IMR-90 (cell line): ENCODE results near the gene CLRN1.

Experiments used
- BHLHE40 ChIP-seq: fragments of 150-350 bp; IDR thresholded peaks from 2 replicates; pipeline ENCODE4 v1.6.1; 2016; ENCODE audit warnings: mild to moderate bottlenecking, low read depth, low read length
- CEBPB ChIP-seq: IDR thresholded peaks from 2 replicates; pipeline ENCODE4 v1.6.1; 2012; ENCODE audit warnings: low read depth, low read length, improper control_type of control experiment
- CTCF ChIP-seq: conservative IDR thresholded peaks from 2 replicates; pipeline ENCODE4 v1.5.1; 2012; ENCODE audit warnings: mild to moderate bottlenecking, low read depth, low read length, improper control_type of control experiment
- FOS ChIP-seq: fragments of 150-350 bp; IDR thresholded peaks from 2 replicates; pipeline ENCODE4 v1.6.1; 2016; ENCODE audit warnings: low read depth, low read length
- MAZ ChIP-seq: IDR thresholded peaks from 2 replicates; pipeline ENCODE4 v1.6.1; 2012; ENCODE audit warnings: low read depth, mild to moderate bottlenecking, low read length, improper control_type of control experiment, moderate library complexity, borderline replicate concordance
- MXI1 ChIP-seq: IDR thresholded peaks from 2 replicates; pipeline ENCODE4 v1.6.1; 2012; ENCODE audit warnings: low read depth, mild to moderate bottlenecking, low read length, moderate library complexity, borderline replicate concordance
- POLR2A ChIP-seq: IDR thresholded peaks from 2 replicates; pipeline ENCODE4 v1.6.1; 2012; ENCODE audit warnings: mild to moderate bottlenecking, low read depth, low read length
- RAD21 ChIP-seq: IDR thresholded peaks from 2 replicates; pipeline ENCODE4 v1.6.1; 2012; ENCODE audit warnings: low read length, improper control_type of control experiment
- RCOR1 ChIP-seq: IDR thresholded peaks from 2 replicates; pipeline ENCODE4 v1.6.1; 2012; ENCODE audit warnings: mild to moderate bottlenecking, low read length, improper control_type of control experiment; ENCODE audit not compliant: insufficient replicate concordance
- RFX5 ChIP-seq: IDR thresholded peaks from 2 replicates; pipeline ENCODE4 v1.8.0; 2012; ENCODE audit warnings: low read depth, mild to moderate bottlenecking, low read length, moderate library complexity
- SMC3 ChIP-seq: fragments of 150-350 bp; IDR thresholded peaks from 2 replicates; pipeline ENCODE4 v1.6.1; 2016; ENCODE audit warnings: low read depth, mild to moderate bottlenecking, antibody characterized with exemption, low read length, moderate library complexity
- USF2 ChIP-seq: fragments of 150-350 bp; IDR thresholded peaks from 2 replicates; pipeline ENCODE4 v1.6.1; 2017; ENCODE audit warnings: mild to moderate bottlenecking, antibody characterized with exemption, low read length, low read depth

- TF ChIP-seq CTCF (no peak), POLR2A (no peak), BHLHE40 (no peak), SMC3 (no peak), CEBPB (no peak), MXI1 (no peak), FOS (no peak), RFX5 (no peak), RCOR1 (no peak), MAZ (no peak), RAD21 (no peak), USF2 (no peak)
These were observed 6.1 kb upstream of the CLRN1 start for GRCh38 chr3:150978566-150979148.
